DMS79 treated with DMSO at 0.1 percent for 48 hours (cell line): Measurements from ENCODE around the gene CORO2A.

ENCODE experiments used
- DNase-seq: peaks from one replicate; lab custom pipeline; 2025; lab: John Stamatoyannopoulos, UW

CORO2A gene

GRCh38 chr9:98171176-98171925 lies 21.1 kb downstream of the CORO2A start:
- no peak for DNase-seq

DNA sequence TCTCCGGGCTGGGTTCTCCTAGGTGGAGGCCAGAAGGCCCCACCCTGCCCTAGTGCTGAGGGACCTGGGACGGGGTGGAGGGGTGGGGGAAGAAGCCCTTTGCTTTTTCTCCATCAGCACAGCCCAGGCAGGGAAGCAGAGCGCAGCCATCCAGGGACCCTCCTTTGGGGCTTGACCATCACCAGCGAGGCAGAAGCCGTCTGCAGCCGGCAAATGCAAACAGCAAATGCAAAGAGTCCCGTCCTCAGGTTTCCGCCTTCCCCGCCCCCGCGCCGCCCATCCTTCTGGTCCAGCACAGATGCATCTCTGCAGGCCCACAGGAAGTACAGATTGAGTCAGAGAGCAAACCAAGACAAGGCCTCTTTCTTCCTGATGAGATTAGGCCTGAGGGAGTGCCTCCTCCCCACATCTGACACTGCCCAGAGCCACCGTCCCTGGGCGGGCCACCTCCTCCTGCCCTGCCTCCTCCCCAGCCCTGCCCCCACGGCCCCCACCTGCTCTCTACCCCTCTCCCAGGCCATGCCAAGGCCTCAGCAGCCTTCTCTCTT lies 23.4 kb downstream of the CORO2A start:
- DNase-seq: no peak

DNA sequence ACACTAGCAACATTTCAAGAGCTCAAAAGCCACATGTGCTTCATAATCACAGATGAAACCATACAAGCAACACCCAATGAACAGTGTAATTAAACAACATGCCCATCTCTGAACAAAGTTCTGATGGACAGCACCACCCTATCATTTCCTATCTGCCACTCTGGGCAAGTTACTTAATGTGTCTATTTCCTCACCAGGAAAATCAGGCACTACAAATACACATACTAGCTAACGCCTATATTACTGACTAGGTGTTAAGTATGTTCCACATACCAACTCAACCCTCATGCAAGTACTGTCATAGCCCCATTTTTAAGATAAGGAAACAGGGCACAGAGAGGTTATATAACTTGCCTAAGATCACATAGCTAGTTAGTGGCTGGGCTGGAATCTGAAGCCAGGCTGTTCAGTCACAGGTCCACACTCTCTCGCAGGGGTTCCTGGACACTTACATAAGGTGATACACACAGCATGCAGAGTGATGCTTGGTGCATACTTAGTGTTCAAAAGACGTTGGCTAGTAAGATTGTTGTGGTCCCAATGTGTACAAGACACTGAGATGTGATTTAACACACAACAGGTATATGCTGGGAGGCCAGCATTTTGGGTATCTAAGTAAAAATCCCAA lies 24.2 kb downstream of the CORO2A start:
- no peak for DNase-seq

DNA sequence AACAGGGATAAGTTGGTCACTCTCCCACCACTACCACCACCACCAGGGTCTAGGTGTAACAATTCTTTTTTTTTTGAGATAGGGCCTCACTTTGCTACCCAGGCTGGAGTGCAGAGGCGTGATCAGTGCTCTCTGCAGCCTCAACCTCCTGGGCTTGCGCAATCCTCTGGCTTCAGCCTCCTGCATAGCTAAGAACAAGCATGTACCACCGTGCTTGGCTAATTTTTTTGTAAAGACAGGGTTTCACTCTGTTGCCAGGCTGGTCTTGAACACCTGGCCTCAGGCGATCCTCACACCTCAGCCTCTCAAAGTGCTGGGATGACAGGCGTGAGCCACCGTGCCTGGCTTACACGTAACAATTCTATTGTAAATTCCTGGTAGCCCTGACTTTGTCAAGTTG lies 27.5 kb downstream of the CORO2A start:
- DNase-seq: no peak

- DNase-seq: peak; percentile 11
Observed at GRCh38 chr9:98162613-98163012, 29.8 kb downstream of the CORO2A start.

DNA sequence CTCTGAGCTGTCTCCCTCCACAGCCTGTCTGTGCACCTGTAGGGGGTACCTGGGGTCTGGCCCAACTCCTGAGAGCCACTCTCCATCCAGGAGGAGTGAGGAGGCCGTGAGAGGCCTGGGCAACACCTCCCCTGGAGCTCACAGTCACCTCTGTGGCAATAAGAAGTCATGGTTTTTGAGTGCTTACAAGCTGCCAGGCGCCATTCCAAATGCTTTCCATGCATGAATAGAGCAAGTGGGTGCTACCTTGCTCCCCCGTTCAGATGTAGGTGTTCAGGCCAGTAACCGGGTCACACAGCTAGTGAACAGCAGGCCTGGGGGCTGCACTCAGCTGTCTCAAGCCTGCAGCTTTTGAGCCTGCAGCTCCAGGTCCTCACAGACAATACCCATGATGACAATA lies 30.6 kb downstream of the CORO2A start:
- DNase-seq: no peak

DNA sequence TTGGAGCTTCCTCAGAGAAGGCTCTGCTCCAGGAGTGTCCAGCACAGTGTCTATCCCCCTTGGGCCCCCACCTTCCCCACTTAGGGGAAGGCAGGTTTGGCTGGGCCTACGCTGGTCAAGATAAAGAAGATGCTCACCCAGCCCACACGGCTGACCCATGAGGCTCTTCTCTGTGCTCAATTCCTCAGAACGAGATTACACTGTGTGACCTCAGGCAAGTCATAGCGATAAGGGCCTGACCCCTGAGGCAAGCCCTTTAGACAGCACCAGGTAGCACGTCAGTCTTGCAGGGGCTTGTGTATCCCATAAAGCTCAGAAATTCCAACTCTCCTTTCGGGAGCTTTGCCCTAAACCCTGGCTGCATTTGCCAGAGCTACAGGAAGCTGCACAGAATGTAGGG lies 32.6 kb downstream of the CORO2A start:
- no peak for DNase-seq

- DNase-seq: no peak
Observed at GRCh38 chr9:98159301-98159700, 33.1 kb downstream of the CORO2A start.

DNA sequence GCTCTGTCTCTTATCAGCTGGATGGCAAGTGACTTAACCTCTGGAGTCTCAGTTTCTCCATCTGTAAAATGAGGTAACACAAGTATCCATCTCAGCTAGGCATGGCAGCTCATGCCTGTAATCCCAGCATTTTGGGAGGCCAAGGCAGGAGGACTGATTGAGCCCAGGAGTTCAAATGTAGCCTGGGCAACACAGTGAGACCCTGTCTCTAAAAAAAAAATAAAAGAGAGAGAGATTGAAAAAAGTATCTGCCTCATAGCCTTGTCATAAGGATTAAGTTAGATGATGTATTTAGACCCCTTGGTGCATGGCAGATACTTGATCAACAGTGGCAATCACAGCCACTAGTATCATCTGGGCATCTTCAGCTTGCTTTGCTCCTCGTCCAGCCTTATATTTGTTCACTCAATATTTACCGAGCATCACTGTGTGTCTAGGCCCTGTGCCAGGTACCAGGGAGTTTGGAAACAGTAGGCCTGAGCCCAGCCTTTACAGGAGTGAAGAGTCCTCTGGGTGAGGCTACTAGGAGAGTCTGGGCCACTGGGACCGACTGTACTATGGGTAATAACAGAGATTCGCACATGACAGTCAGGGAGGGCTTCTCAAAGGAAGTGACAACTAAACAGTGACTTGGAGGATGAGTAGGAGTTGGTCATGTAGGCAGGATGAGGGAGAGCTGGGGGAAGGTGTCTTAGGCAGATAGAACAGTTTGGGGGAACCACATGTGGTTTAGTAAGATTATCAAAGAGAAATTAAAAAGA lies 34.2 kb downstream of the CORO2A start:
- DNase-seq: no peak

DNA sequence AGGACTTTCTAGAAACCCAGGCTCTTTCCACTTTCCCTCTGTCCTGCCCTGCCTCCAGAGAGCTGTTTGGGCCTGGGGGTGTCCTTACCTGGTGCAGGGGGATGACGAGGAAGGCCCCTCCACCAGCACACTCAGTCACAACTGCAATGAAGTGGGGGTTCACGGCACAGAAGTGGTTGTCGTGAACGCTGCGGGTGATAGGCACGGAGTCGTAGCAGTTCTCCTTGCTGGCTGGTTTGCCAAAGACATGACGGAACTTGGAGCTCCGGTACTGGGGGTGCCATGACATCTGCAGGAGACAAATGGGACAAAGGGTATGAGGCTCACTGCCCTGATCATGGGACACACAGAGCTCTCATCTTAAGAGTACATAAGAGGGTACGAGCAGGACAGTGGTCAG lies 35.1 kb downstream of the CORO2A start:
- DNase-seq: no peak

- DNase-seq: no peak
Observed at GRCh38 chr9:98154678-98155077, 37.8 kb downstream of the CORO2A start.

GRCh38 chr9:98152526-98152925 lies 39.9 kb downstream of the CORO2A start:
- DNase-seq: no peak

GRCh38 chr9:98150721-98151120 lies 41.7 kb downstream of the CORO2A start:
- DNase-seq: no peak

DNA sequence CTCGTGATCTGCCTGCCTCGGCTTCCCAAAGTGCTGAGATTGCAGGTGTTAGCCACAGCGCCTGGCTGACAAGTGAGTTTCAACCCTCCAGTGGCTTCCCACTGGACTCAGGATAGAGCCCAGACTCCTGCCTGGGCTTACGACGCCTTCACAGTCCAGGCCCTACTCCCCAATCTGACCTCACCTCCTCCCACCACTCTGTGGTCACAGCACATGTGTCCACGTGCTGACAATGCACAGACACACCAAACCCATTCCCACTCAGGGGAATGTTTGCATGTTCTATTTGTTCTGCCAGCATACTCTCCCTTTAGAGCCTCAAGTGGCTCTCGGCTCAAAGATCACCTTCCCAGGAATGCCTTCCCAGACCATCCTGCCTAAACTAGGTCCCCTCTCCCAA lies 42.3 kb downstream of the CORO2A start:
- no peak for DNase-seq

GRCh38 chr9:98149422-98149821 lies 43.0 kb downstream of the CORO2A start:
- no peak for DNase-seq

- DNase-seq: no peak
Observed at GRCh38 chr9:98148486-98148885, 44.0 kb downstream of the CORO2A start.

DNA sequence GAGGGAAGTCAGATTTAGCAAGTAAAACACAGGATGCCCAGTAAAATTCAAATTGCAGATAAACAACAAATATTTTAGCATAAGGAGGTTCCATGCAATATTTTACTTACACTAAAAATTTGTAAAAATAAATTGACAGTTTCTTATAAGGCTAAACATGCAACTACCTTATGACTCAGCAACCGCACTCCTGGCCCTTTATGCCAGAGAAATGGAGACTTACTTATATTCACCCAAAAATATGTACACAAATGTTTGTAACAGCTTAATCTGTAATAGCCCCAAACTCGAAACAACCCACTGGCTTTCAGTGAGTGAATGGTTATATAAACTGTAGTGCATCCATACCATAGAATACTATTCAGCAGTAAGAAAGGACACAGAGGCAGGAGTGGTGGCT lies 44.9 kb downstream of the CORO2A start:
- no peak for DNase-seq

DNA sequence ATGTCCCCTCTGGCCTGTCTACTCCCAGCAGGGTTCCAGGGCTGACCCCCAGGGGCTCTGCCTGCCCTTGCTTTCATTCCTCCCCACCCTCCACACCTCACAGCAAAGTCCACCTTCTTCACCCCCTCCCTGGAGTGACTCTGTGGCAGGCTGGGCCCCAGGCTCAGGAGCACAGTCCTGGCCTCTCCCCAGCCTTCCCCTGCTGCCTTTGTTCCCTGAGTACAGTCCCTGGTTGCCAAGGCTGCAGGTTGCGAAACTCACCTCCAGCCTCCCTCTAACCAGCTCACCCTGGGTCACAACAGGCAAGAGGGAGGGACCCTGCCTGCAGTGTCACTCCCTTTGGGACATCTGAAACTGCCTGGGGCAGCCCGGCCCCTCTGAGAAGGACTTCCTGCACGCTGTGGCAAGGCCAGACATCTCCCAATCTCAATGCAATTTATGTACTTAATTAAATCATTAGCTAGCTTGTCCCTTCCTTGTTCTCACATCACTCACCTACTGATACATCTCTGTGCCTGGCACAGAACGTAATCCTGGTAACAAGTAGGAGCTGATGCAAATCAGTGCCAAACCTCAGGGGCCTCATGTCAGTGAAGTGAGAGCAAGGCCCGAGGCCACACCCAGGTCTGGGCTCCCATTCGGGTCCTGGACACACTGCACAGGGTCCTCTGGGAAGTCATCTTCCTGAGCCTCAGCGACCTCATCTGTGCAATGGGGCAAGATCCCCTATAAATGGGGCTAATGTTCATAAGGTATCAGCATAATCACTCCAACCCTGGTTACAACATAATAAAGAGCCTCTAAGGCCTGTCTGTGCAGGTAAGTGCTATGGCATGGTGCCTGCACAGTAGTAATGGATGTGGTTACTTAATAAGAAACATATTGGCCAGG lies 46.1 kb downstream of the CORO2A start:
- DNase-seq: peak; percentile 5

DNA sequence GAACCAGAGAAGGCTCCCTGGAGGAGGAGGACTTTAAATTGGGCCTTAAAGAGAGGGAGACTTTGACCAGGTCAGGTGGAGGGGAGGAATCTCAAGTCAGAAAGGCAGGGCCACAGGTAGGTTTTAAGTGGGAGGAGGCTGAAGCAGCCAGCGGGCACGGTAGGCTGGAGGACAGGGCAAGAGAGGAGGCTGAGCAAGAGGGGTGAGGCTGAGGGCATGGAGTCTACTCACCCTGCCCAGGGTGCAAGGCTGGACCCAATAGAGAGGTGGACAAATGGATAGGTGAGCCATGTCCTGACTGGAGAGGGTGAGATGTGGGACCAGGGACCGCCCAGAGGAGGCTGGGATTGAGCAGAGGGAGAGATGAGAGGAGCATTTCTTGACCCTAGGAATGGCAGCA lies 47.8 kb downstream of the CORO2A start:
- DNase-seq: no peak

- DNase-seq: no peak
Observed at GRCh38 chr9:98144076-98144475, 48.4 kb downstream of the CORO2A start.

DNA sequence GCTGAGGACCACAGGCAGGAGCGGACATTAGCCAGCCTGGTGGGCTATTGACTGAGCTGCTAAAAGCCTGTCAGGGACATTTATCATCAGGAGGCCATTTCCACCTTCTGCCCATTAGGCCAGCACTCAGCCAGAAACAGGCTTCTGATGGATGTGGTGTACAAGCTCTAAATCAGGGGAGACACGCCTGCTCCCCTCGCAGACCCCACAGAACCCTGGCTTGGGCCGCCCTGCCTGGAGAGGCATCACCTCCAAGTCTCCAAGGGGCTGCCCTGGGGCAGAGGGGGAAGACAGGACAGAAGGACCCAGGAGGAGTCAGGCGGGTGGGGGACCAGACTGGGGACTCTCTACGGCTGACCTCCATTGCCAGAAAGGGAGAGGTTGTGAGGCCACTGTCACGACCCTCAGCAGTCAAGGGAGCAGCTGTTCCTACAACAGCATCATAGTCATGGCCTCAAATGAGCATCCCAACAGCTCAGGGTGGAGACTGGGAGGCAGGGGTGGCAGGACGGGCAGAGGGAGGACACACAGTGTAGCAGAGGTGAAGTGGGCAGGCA lies 49.4 kb downstream of the CORO2A start:
- no peak for DNase-seq
